B cell (primary cell): Measurements from ENCODE around the gene SCAND1.

Source experiments
- CTCF ChIP-seq: fragments of 200-600 bp; IDR thresholded peaks from one replicate; pipeline ENCODE4 v1.8.0; 2022; ENCODE audit warnings: antibody characterized with exemption, mild to moderate bottlenecking
- EZH2 ChIP-seq: IDR thresholded peaks from 2 replicates; pipeline ENCODE4 v1.6.1; 2012; ENCODE audit warnings: borderline replicate concordance, low read depth, mild to moderate bottlenecking, moderate library complexity, low read length; ENCODE audit not compliant: insufficient read depth, poor library complexity, severe bottlenecking

GRCh38 chr20:35912881-35913280 lies 41.4 kb downstream of the SCAND1 start:
- no peak for TF ChIP-seq CTCF
- no peak for TF ChIP-seq EZH2
